Activated naive CD4-positive, alpha-beta T cell treated with anti-CD3 and anti-CD28 coated beads, Interleukin-2, amount 50 U/mL, for 72 hours (primary cell): ENCODE data around the gene GAPT. TPM values are rescaled to one million over a fixed set of nuclear protein-coding genes. Genes with fewer than 3 reads are reported as not detected.

Experiments
- ATAC-seq, 2 donors: fragments of 150-1000 bp; cut with Tn5 transposase; 2 replicates each; pipeline ENCODE4 v1.10.0; 2021; ENCODE audit warnings: mild to moderate bottlenecking in 2 of 2, moderate library complexity in 2 of 2
- DNase-seq, 2 donors: peaks; one replicate each; pipeline ENCODE4 v3.0.0; 2021 to 2022; ENCODE audit warnings: low spot score in 2 of 2
- H3K27ac Mint-ChIP-seq, 2 donors: one replicate each; pipeline ENCODE4 v1.8.0; 2022; ENCODE audit warnings: mild to moderate bottlenecking in 2 of 2, mixed read lengths in 2 of 2
- H3K36me3 Mint-ChIP-seq, 2 donors: one replicate each; pipeline ENCODE4 v1.8.0; 2022; ENCODE audit warnings: mixed read lengths in 2 of 2
- H3K9me3 Mint-ChIP-seq, 2 donors: one replicate each; pipeline ENCODE4 v1.8.0; 2022; ENCODE audit warnings: mixed read lengths in 2 of 2
- total RNA-seq, 2 donors: library from RNA; stranded (reverse); gene quantifications; one replicate each; pipeline ENCODE4 v1.2.3, GENCODE V29; 2022

GAPT gene
- total RNA-seq, 2 donors from 2014 or later, result not detected

- Mint-ChIP-seq H3K36me3 (no peaks in the 10 kb centered on the region), H3K27ac (no peak overlapping the region), H3K9me3 (no peaks in the 10 kb centered on the region)
- no peak for ATAC-seq
- no peak for DNase-seq
These were observed 709 bp upstream of the GAPT start for GRCh38 chr5:58490402-58491050.

DNA sequence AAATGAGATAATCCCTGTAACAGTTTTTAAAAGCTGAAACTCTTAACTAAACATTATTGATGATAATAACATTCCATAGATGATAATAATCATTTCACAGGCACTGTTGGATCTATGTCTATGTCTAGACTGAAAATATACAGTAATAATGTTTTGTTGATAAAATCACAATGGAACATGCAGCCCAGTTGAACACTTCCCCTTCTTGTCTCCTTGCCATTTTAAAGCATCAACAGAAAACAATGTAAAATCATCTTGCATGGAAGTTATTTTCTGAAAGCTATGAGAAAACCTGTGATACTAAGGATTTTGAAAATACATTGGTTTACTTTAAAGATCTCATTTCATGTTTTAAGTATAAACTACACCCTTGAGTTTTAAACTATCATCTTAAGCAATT lies 1.9 kb downstream of the GAPT start:
- DNase-seq, result no peak
- no peak overlapping the region for H3K27ac Mint-ChIP-seq
- no peaks in the 10 kb centered on the region for H3K36me3 Mint-ChIP-seq
- H3K9me3 Mint-ChIP-seq, result no peaks in the 10 kb centered on the region
- no peak for ATAC-seq

GRCh38 chr5:58496488-58496887 lies 5.3 kb downstream of the GAPT start:
- no peaks in the 10 kb centered on the region for H3K36me3 Mint-ChIP-seq
- DNase-seq (no peak), ATAC-seq (no peak)
- no peak overlapping the region for H3K27ac Mint-ChIP-seq
- H3K9me3 Mint-ChIP-seq, result no peaks in the 10 kb centered on the region

GRCh38 chr5:58497386-58497785 lies 6.2 kb downstream of the GAPT start:
- no peak overlapping the region for H3K27ac Mint-ChIP-seq
- no peaks in the 10 kb centered on the region for H3K9me3 Mint-ChIP-seq
- DNase-seq, result no peak
- ATAC-seq, result no peak
- no peaks in the 10 kb centered on the region for H3K36me3 Mint-ChIP-seq

DNA sequence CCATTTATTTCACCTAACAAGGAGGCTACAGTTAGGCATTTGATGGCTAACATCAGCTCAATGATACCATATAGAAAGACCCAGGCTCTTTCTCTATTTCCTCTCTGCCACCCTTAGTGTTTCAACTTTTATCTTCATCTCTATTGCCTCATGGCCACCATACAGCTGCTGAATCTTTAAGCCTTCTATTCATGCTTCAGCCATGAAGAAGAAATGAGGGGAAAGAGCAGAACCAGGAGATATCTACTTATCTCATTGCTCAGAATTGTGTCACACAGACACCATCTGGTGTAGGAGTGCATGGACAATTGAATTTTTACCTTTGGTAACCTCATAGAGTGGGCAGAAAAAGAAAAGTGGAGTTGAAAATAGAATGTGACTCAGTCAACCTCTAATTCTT lies 6.7 kb downstream of the GAPT start:
- ATAC-seq (no peak), DNase-seq (no peak)
- Mint-ChIP-seq H3K9me3 (no peaks in the 10 kb centered on the region), H3K36me3 (no peaks in the 10 kb centered on the region), H3K27ac (no peak overlapping the region)

DNA sequence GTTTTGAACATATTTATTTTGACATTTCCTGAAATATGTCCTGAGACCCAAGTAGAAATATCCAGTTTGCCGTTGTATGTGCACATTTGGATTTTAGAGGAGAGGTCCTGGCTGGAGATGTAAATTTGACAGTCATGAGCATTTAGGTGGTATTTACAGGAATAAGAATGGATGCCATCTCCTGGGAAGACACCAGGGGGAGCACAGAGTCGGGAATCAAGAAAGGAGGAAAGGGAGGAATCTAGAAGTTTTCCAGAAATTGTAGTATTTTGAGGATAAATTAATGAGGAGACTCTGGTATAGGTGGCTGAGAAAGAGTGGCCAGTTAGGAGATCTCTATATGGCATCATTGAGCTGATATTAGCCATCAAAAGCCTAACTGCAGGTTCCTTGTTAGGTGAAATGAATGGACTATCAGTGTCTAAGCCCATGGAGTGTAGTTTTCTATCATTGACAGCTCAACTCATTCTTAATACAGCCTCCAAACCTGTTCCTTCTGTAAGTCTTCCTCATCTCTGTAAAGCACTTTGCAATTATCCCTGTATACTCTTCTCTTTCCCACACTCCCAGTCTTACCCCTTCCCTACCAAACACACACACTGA lies 7.2 kb downstream of the GAPT start:
- DNase-seq (no peak), ATAC-seq (no peak)
- no peaks in the 10 kb centered on the region for H3K9me3 Mint-ChIP-seq
- H3K36me3 Mint-ChIP-seq, result no peaks in the 10 kb centered on the region
- no peak overlapping the region for H3K27ac Mint-ChIP-seq

- H3K36me3 Mint-ChIP-seq, result no peaks in the 10 kb centered on the region
- H3K9me3 Mint-ChIP-seq, result no peaks in the 10 kb centered on the region
- ATAC-seq (no peak), DNase-seq (no peak)
- no peak overlapping the region for H3K27ac Mint-ChIP-seq
These were observed 8.0 kb downstream of the GAPT start for GRCh38 chr5:58499231-58499630.

- H3K36me3 Mint-ChIP-seq, result no peaks in the 10 kb centered on the region
- H3K27ac Mint-ChIP-seq, result no peak overlapping the region
- H3K9me3 Mint-ChIP-seq, result no peaks in the 10 kb centered on the region
These were observed 8.7 kb downstream of the GAPT start for GRCh38 chr5:58499941-58500340.

GRCh38 chr5:58501778-58502417 lies 10.7 kb downstream of the GAPT start:
- Mint-ChIP-seq H3K36me3 (no peaks in the 10 kb centered on the region), H3K9me3 (no peaks in the 10 kb centered on the region), H3K27ac (no peak overlapping the region)
- DNase-seq (no peak), ATAC-seq (no peak)

More at GRCh38 chr5:58499941-58500340, 8.7 kb downstream of the GAPT start:
- DNase-seq (no peak), ATAC-seq (no peak)

DNA sequence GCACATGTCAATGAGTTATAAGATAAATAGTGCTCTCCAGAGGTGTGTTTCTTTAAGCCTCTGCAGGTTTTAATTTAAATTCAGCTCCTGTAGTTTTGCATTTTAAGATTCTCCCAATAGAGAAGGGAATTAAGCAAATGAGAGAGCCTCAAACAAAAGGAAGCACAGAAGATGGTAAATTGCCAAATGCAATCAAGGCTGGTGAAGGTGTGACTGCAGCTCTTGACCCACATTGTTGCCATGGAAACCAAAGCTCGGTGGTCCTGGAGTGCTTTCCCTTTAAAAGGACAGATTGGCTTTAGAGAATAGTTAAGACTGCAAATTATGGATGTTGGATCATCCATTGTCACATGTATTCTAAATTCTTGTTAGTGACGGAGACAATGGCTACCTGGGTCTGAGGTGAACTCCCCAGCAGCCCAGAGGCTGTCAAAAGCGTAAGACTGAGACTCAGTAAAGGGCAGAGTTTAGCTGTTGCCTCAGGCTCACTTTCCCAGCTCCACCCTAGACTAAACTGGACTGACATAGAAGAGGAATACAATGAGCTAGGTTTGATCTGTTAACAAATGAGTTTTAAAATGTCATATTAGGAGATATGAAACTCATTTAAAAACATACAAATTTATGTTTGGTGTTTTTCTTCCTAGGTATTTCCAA lies 12.3 kb downstream of the GAPT start:
- ATAC-seq, result no peak
- no peaks in the 10 kb centered on the region for H3K36me3 Mint-ChIP-seq
- H3K27ac Mint-ChIP-seq, result no peak overlapping the region
- no peaks in the 10 kb centered on the region for H3K9me3 Mint-ChIP-seq
- no peak for DNase-seq

GRCh38 chr5:58504766-58505165 lies 13.5 kb downstream of the GAPT start:
- DNase-seq (no peak), ATAC-seq (no peak)
- no peak overlapping the region for H3K27ac Mint-ChIP-seq
- no peaks in the 10 kb centered on the region for H3K36me3 Mint-ChIP-seq
- H3K9me3 Mint-ChIP-seq, result no peaks in the 10 kb centered on the region

GRCh38 chr5:58505502-58505901 lies 14.3 kb downstream of the GAPT start:
- Mint-ChIP-seq H3K27ac (no peak overlapping the region), H3K9me3 (no peaks in the 10 kb centered on the region), H3K36me3 (no peaks in the 10 kb centered on the region)
- no peak for ATAC-seq
- no peak for DNase-seq

GRCh38 chr5:58505971-58506640 lies 14.9 kb downstream of the GAPT start:
- no peak overlapping the region for H3K27ac Mint-ChIP-seq
- DNase-seq (no peak), ATAC-seq (no peak)
- H3K36me3 Mint-ChIP-seq, result no peaks in the 10 kb centered on the region
- H3K9me3 Mint-ChIP-seq, result no peaks in the 10 kb centered on the region

GRCh38 chr5:58507715-58508114 lies 16.5 kb downstream of the GAPT start:
- no peak for DNase-seq
- Mint-ChIP-seq H3K27ac (no peak overlapping the region), H3K36me3 (no peaks in the 10 kb centered on the region), H3K9me3 (no peaks in the 10 kb centered on the region)
- no peak for ATAC-seq

DNA sequence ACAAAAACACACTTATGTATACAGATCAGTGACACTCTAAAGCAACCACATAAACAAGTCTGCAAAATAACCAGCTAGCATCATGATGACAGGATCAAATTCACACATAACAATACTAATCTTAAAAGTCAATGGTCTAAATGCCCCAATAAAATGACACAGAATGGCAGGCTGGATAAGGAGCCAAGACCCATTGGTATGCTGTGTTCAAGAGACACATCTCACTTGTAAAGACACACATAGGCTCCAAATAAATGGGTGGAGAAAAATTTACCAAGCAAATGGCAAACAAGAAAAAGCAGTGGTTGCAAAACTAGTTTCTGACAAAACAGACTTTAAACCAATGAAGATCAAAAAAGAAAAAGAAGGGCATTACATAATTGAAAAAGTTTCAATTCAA lies 26.0 kb downstream of the GAPT start:
- Mint-ChIP-seq H3K9me3 (peaks cover 13 to 23% of the 10 kb centered on the region in 2 donors), H3K36me3 (peaks cover 0 to 18% of the 10 kb centered on the region in 2 donors), H3K27ac (no peak overlapping the region)
- ATAC-seq (no peak), DNase-seq (no peak)

GRCh38 chr5:58523956-58524355 lies 32.7 kb downstream of the GAPT start:
- no peak for ATAC-seq
- Mint-ChIP-seq H3K36me3 (no peaks in the 10 kb centered on the region), H3K27ac (no peak overlapping the region), H3K9me3 (no peaks in the 10 kb centered on the region)
- no peak for DNase-seq

DNA sequence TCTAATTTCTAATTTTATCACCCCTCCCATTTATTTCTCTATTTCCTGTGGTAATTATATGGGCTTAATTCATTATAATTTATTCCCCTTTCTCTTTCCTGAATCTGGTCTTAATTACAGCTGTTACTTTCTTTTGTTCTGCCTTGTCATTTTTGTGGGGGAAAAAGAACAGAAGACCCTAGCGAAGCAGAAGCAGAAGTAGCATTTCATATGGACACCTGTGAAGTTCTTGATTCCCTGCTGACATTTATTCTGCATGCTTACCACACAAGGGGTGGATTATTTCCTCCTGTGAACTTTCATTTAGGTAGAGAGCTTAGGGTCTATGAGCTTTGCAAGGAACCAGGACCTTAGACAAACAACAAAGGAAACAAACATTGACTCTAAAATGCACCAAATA lies 33.3 kb downstream of the GAPT start:
- no peak for DNase-seq
- no peaks in the 10 kb centered on the region for H3K36me3 Mint-ChIP-seq
- H3K9me3 Mint-ChIP-seq, result no peaks in the 10 kb centered on the region
- H3K27ac Mint-ChIP-seq, result no peak overlapping the region
- no peak for ATAC-seq
